Loucy (cell line): ENCODE measurements around the gene CPD.

Experiments used
- CTCF ChIP-seq: fragments of 200-600 bp; sonication (generic); conservative IDR thresholded peaks from 2 replicates; pipeline ENCODE4 v1.5.1; 2014; ENCODE audit warnings: mild to moderate bottlenecking, antibody characterized with exemption, low read length
- EZH2phosphoT487 ChIP-seq: fragments of 200-600 bp; IDR thresholded peaks from 2 replicates; pipeline ENCODE4 v1.6.1; 2018; ENCODE audit warnings: antibody characterized with exemption, mild to moderate bottlenecking, moderate library complexity, borderline replicate concordance

GRCh38 chr17:30352240-30352814 lies 26.4 kb upstream of the CPD start:
- TF ChIP-seq CTCF (no peak), EZH2phosphoT487 (no peak)
